ENCODE data around the gene SREBF1. TPM values are rescaled to one million over a fixed set of nuclear protein-coding genes. Genes with fewer than 3 reads are reported as not detected.

Gene SREBF1
- total and polyA plus RNA-seq, 8 donors = 13.1 to 207 (median 80.3) TPM

GRCh38 chr17:17826942-17827785 lies 9.6 kb downstream of the SREBF1 start:
- Histone ChIP-seq H3K9me3 (no peaks in the 10 kb centered on the region), H3K27me3 (no peaks in the 10 kb centered on the region), H3K36me3 (peaks cover 0 to 9% (median 0%) of the 10 kb centered on the region in 4 donors), H3K4me1 (peaks cover 76 to 97% (median 90%) of the 10 kb centered on the region in 4 donors), H3K27ac (peak overlapping the region in 3 of 5 donors; percentile 87 to 94 (median 88)), H3K4me3 (no peak overlapping the region)
- no peak for DNase-seq
- TF ChIP-seq CTCF (IDR thresholded peaks at IDR 0.05) (no peak), EP300 (IDR thresholded peaks at IDR 0.05) (no peak)
- 67 to 89% (median 76%) methylated on average over 15 to 16 of the region's 16 CpGs for WGBS, 5 donors
- intact Hi-C loops (cut with DNase I; ENCODE audit: low total_unique reads) = no loop called here

- 64 to 94% (median 83%) methylated on average over 2 of the region's 2 CpGs for WGBS, 5 donors
- TF ChIP-seq CTCF (IDR thresholded peaks at IDR 0.05) = no peak
- TF ChIP-seq POLR2A (IDR thresholded peaks at IDR 0.05) = no peak
- no peak for TF ChIP-seq POLR2AphosphoS5 (IDR thresholded peaks at IDR 0.05)
- TF ChIP-seq EP300 (IDR thresholded peaks at IDR 0.05) = no peak
- Histone ChIP-seq H3K4me1 (peaks cover 77 to 97% (median 90%) of the 10 kb centered on the region in 4 donors), H3K9me3 (no peaks in the 10 kb centered on the region), H3K4me3 (no peak overlapping the region), H3K36me3 (peaks cover 0 to 9% (median 0%) of the 10 kb centered on the region in 4 donors), H3K27ac (peak overlapping the region in 4 of 5 donors; percentile 24 to 94 (median 88)), H3K27me3 (no peaks in the 10 kb centered on the region)
- intact Hi-C loops (cut with DNase I; ENCODE audit: low total_unique reads) = no loop called here
- no peak for DNase-seq
These were observed 10.5 kb downstream of the SREBF1 start for GRCh38 chr17:17826342-17826713.

GRCh38 chr17:17824783-17825614 lies 11.8 kb downstream of the SREBF1 start:
- Histone ChIP-seq H3K4me1 (peaks cover 77 to 97% (median 86%) of the 10 kb centered on the region in 4 donors), H3K9me3 (no peaks in the 10 kb centered on the region), H3K27me3 (no peaks in the 10 kb centered on the region), H3K4me3 (peak overlapping the region in 1 of 4 donors; percentile 50), H3K36me3 (peaks cover 0 to 13% (median 3%) of the 10 kb centered on the region in 4 donors), H3K27ac (peak overlapping the region; percentile 66 to 94 (median 87))
- TF ChIP-seq EP300 (IDR thresholded peaks at IDR 0.05) (no peak), POLR2AphosphoS5 (IDR thresholded peaks at IDR 0.05) (peak in 1 of 3 donors; percentile 28), POLR2A (IDR thresholded peaks at IDR 0.05) (no peak), CTCF (IDR thresholded peaks at IDR 0.05) (no peak)
- intact Hi-C loops (cut with DNase I; ENCODE audit: low total_unique reads) = no loop called here
- DNase-seq = no peak
- 39 to 51% (median 50%) methylated on average over 13 to 14 of the region's 14 CpGs for WGBS, 5 donors

- no peaks in the 10 kb centered on the region for H3K27me3 ChIP-seq
- peak overlapping the region; percentile 35 to 51 (median 49) for H3K4me3 ChIP-seq
- no peak for DNase-seq
- TF ChIP-seq POLR2AphosphoS5 (IDR thresholded peaks at IDR 0.05) (no peak), EP300 (IDR thresholded peaks at IDR 0.05) (no peak), POLR2A (IDR thresholded peaks at IDR 0.05) (no peak), CTCF (IDR thresholded peaks at IDR 0.05) (no peak)
- H3K9me3 ChIP-seq = no peaks in the 10 kb centered on the region
- WGBS, 5 donors = 5 to 19% (median 15%) methylated on average over 9 to 11 of the region's 11 CpGs
- peaks cover 77 to 97% (median 86%) of the 10 kb centered on the region in 4 donors for H3K4me1 ChIP-seq
- intact Hi-C loops (cut with DNase I; ENCODE audit: low total_unique reads) = no loop called here
- peaks cover 7 to 21% (median 10%) of the 10 kb centered on the region in 4 donors for H3K36me3 ChIP-seq
- peak overlapping the region; percentile 66 to 94 (median 87) for H3K27ac ChIP-seq
These were observed 12.5 kb downstream of the SREBF1 start for GRCh38 chr17:17824119-17824782.

Data from stomach (tissue), 9 donors.